A673 (cell line): ENCODE results near the gene ASAP2. TPM values are rescaled to one million over a fixed set of nuclear protein-coding genes. Genes with fewer than 3 reads are reported as not detected.
A peak's percentile ranks its signal among the peaks of the same experiment; 100 is the strongest.

Source experiments
- BruUV-seq: library from RNA; stranded (reverse); fragments of 400-500 nt; replicated peaks from 2 replicates; lab custom pipeline; 2021; lab: Mats Ljungman, UMichigan
- CTCF ChIA-PET: fragments of 300-600 bp; sonication (Branson Sonifier 250); formaldehyde crosslinking; loops from one replicate; lab custom pipeline; 2022; ENCODE audit warnings: antibody characterized with exemption; lab: Charles Lee
- POLR2A ChIA-PET: fragments of 300-600 bp; sonication (Branson Sonifier 250); formaldehyde crosslinking; loops from one replicate; lab custom pipeline; 2022; ENCODE audit warnings: antibody characterized with exemption; ENCODE audit not compliant: low non-redundant PET; lab: Charles Lee
- DNase-seq: peaks from one replicate; pipeline ENCODE4 v3.0.0-alpha.2; 2015; ENCODE audit warnings: low spot score
- H3K27ac ChIP-seq: fragments of 200-600 bp; sonication (generic); 2 replicates; pipeline ENCODE4 v1.5.1; 2016; ENCODE audit warnings: mixed run types, low read depth, mild to moderate bottlenecking, mixed read lengths, antibody characterized with exemption, low read length; ENCODE audit not compliant: poor library complexity, severe bottlenecking
- H3K27me3 ChIP-seq: fragments of 200-600 bp; sonication (generic); replicated peaks from 2 replicates; pipeline ENCODE4 v1.6.1; 2017; ENCODE audit warnings: mixed run types, low read depth, mild to moderate bottlenecking, mixed read lengths, antibody characterized with exemption, low read length; ENCODE audit not compliant: insufficient read depth, poor library complexity
- H3K36me3 ChIP-seq: fragments of 200-600 bp; sonication (generic); 2 replicates; pipeline ENCODE4 v1.6.1; 2016; ENCODE audit warnings: mixed run types, mild to moderate bottlenecking, mixed read lengths, antibody characterized with exemption, low read length; ENCODE audit not compliant: insufficient read depth, poor library complexity, severe bottlenecking
- H3K4me1 ChIP-seq: fragments of 200-600 bp; sonication (generic); 2 replicates; pipeline ENCODE4 v1.6.1; 2017; ENCODE audit warnings: mixed run types, mild to moderate bottlenecking, mixed read lengths, antibody characterized with exemption, low read length; ENCODE audit not compliant: insufficient read depth, poor library complexity, severe bottlenecking
- H3K4me3 ChIP-seq: fragments of 200-600 bp; sonication (generic); 2 replicates; pipeline ENCODE4 v1.5.1; 2016; ENCODE audit warnings: low read depth, mixed run types, mild to moderate bottlenecking, mixed read lengths, low read length; ENCODE audit not compliant: poor library complexity, severe bottlenecking
- H3K9me3 ChIP-seq: fragments of 200-600 bp; sonication (generic); 2 replicates; pipeline ENCODE4 v1.6.1; 2016; ENCODE audit warnings: mixed run types, low read depth, mild to moderate bottlenecking, mixed read lengths, antibody characterized with exemption, low read length; ENCODE audit not compliant: poor library complexity, severe bottlenecking
- CTCF ChIP-seq: fragments of 300-800, 200-600 bp; sonication (generic); conservative IDR thresholded peaks from 2 replicates; pipeline ENCODE4 v1.5.1; 2017; ENCODE audit warnings: low read depth, mild to moderate bottlenecking, antibody characterized with exemption, low read length, moderate library complexity, mixed read lengths
- EZH2 ChIP-seq: fragments of 200-600 bp; sonication (generic); IDR thresholded peaks from 2 replicates; pipeline ENCODE4 v1.6.1; 2017; ENCODE audit warnings: borderline replicate concordance, low read depth, mild to moderate bottlenecking, mixed read lengths, antibody characterized with exemption, low read length; ENCODE audit not compliant: poor library complexity, severe bottlenecking
- intact Hi-C: fragments of 100-400 bp; cut with micrococcal nuclease; formaldehyde crosslinking; loops from one replicate; pipeline ENCODE4 v1.10.0; 2022; ENCODE audit not compliant: unreplicated experiment
- total RNA-seq: library from RNA; stranded (reverse); gene quantifications from 2 replicates; pipeline ENCODE4 v1.2.3, GENCODE V29; 2021

Gene ASAP2
- total RNA-seq, 1 experiment from 2014 or later, result 46.8 TPM

- Histone ChIP-seq H3K4me1 (peaks cover 62% of the 10 kb centered on the region), H3K4me3 (no peak overlapping the region), H3K27me3 (no peaks in the 10 kb centered on the region), H3K27ac (peak overlapping the region; percentile 52), H3K9me3 (no peaks in the 10 kb centered on the region), H3K36me3 (no peaks in the 10 kb centered on the region)
- CTCF ChIA-PET, result no interaction called here
- POLR2A ChIA-PET, result no interaction called here
- DNase-seq, result no peak
- TF ChIP-seq EZH2 (no peak), CTCF (no peak)
- no TSS peak for BruUV-seq
- intact Hi-C loops, result no loop called here
Observed at GRCh38 chr2:9226458-9227380, 20.1 kb downstream of the ASAP2 start.

GRCh38 chr2:9228088-9228751 is 21.6 kb downstream of the ASAP2 start:
- TF ChIP-seq CTCF (no peak), EZH2 (no peak)
- H3K27ac ChIP-seq, result no peak overlapping the region
- no TSS peak for BruUV-seq
- CTCF ChIA-PET, result no interaction called here
- H3K4me1 ChIP-seq, result peaks cover 77% of the 10 kb centered on the region
- peak; percentile 51 for DNase-seq
- H3K27me3 ChIP-seq, result no peaks in the 10 kb centered on the region
- no peaks in the 10 kb centered on the region for H3K9me3 ChIP-seq
- no peak overlapping the region for H3K4me3 ChIP-seq
- POLR2A ChIA-PET, result no interaction called here
- intact Hi-C loops, result no loop called here
- H3K36me3 ChIP-seq, result no peaks in the 10 kb centered on the region

GRCh38 chr2:9228781-9229469 is 22.3 kb downstream of the ASAP2 start:
- ChIA-PET POLR2A (no interaction called here), CTCF (no interaction called here)
- H3K27ac ChIP-seq, result no peak overlapping the region
- no peaks in the 10 kb centered on the region for H3K27me3 ChIP-seq
- no peaks in the 10 kb centered on the region for H3K36me3 ChIP-seq
- no peak for DNase-seq
- H3K4me3 ChIP-seq, result no peak overlapping the region
- H3K9me3 ChIP-seq, result no peaks in the 10 kb centered on the region
- no peak for TF ChIP-seq CTCF
- no peak for TF ChIP-seq EZH2
- BruUV-seq, result no TSS peak
- peaks cover 83% of the 10 kb centered on the region for H3K4me1 ChIP-seq
- intact Hi-C loops, result no loop called here
